NCI-H1694 treated with DMSO at 0.1 percent for 48 hours (cell line): Measurements from ENCODE around the gene IL27RA.
A peak's percentile ranks its signal among the peaks of the same experiment; 100 is the strongest.
"Not testable (repeated sequence)": the region's sequence is repeated elsewhere in the genome, so short reads cannot be mapped to it uniquely, and the experiment has no call there.

ENCODE experiments used
- DNase-seq: peaks from one replicate; lab custom pipeline; 2025; lab: John Stamatoyannopoulos, UW

The IL27RA gene

DNA sequence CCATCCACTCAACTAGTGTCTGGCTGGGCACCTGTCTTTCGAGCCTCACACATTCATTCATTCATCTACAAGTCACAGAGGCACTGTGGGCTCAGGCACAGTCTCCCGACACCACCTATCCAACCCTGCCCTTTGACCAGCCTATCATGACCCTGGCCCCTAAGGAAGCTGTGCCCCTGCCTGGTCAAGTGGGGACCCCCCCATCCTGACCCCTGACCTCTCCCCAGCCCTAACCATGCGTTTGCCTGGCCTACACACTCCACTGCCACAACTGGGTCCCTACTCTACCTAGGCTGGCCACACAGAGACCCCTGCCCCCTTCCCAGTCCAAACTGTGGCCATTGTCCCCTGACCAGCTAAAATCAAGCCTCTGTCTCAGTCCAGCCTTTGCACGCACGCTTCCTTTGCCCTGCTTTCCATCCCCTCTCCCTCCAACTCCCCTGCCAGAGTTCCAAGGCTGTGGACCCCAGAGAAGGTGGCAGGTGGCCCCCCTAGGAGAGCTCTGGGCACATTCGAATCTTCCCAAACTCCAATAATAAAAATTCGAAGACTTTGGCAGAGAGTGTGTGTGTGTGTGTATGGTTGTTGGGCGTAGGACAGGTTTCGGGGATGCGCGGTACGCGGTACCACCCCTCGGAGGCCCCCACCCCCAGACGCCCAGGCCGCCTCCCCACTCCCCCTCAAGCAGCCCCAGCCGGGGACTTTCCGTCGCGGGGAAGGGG lies 404 bp upstream of the IL27RA start:
- DNase-seq = no peak

DNA sequence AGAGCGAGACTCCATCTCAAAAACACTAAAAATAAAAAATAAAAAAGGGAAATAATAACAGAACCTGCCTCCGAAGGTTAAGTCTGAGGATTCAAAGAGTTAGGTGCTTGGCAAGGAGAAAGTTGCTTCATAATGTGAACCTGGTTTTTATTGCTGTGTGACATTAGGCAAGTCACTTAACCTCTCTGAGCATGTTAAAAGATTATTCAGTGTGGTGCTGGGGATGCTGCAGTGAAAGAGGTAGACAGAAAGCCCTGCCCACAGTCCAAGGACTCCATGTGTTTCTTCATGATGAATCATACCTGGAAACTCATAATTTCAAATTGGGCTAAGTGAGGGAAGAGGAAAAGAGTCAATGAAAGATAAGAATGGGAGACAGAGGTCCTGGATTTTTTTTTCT lies 2.4 kb downstream of the IL27RA start:
- no peak for DNase-seq

DNA sequence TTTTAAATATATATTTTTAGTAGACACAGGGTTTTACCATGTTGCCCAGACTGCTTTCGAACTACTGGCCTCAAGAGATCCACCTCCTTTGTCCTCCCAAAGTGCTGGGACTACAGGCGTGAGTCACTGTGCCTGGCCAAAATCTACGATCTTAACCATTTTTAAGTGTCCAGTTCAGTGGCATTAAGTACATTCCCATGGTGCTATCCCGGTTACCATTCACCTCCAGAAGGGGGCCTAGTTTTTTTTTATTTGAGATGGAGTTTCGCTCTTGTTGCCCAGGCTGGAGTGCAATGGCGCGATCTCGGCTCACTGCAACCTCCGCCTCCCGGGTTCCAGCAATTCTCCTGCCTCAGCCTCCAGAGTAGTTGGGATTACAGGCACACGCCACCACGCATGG lies 3.6 kb downstream of the IL27RA start:
- not testable (repeated sequence) for DNase-seq

DNA sequence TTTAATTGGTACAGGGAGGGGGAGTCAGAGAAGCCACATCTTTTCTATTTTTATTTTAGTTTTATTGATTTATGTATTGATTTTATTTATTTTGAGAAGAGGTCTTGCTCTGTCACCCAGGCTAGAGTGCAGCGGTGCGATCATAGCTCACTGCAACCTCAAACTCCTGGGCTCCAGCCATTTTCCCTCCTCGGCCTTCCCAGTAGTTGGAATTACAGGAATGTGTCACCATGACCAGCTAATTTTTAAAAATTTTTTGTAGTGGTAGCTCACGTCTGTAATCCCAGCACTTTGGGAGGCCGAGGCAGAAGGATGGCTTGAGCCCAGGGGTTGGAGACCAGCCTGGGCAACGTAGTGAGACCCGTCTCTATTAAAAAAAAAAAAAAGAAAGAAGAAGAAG lies 4.1 kb downstream of the IL27RA start:
- DNase-seq = no peak

DNA sequence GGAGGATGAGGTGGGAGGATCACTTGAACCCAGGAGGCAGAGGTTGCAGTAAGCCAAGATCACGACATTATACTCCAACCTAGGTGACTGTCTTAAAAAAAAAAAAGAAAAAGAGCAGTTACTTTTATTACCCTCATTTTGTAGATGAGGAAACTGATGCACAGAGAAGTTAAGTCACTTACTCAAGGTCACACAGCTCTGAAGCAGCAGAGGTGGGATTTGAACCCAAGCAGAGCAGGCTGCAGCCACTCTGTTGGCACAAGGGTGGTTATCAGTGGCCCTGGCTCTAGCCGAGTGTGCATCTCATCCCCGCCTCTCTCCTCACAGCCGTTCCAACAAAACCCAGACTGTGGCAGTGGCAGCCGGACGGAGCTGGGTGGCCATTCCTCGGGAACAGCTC lies 7.6 kb downstream of the IL27RA start:
- DNase-seq = no peak

DNA sequence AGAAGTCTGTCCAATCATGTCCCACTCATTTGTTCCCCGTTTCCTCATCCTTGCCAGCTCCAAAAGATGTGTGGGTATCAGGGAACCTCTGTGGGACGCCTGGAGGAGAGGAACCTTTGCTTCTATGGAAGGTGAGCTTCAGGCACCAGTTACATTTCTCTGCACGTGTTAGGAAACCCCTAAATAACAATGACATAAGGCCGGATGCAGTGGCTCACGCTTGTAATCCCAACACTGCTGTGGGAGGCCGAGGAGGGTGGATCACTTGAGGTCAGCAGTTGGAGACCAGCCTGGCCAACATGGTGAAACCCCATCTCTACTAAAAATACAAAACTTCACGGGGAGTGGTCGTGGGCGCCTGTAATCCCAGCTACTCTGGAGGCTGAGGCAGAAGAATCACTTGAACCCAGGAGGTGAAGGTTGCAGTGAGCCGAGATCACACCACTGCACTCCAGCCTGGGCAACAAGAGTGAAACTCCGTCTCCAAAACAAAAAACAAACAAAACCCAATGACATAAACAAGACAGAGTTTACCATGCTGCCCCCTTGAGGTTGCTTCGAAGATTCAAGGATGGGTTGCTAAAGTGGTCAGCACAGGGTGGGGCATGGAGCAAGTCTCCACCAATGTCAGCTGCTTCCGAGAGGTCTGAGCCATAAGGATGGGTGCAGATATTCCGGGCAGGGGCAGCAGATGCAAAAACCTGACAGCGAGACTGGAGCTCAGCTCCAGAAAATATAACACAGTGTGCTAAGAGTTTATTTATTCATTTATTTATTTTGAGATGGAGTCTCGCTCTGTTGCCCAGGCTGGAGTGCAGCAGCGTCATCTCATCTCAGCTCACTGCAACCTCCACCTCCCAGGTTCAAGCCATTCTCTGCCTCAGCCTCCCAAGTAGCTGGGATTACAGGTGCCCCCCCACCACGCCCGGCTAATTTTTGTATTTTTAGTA lies 11.4 kb downstream of the IL27RA start:
- peak; percentile 41 for DNase-seq

DNA sequence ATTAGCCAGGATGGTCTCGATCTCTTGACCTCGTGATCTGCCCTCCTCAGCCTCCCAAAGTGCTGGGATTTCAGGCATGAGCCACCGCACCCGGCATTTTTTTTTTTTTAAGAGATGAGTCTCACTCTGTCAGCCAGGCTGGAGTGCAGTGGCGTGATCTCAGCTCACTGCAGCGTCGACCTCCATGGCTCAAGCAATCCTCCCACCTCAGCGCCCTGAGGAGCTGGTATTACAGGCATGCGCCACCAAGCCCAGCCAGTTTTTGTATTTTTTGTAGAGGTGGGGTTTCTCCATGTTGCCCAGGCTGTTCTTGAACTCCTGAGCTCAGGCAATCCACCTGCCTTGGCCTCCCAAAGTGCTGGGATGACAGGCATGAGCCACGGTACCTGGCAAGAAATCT lies 16.3 kb downstream of the IL27RA start:
- not testable (repeated sequence) for DNase-seq

DNA sequence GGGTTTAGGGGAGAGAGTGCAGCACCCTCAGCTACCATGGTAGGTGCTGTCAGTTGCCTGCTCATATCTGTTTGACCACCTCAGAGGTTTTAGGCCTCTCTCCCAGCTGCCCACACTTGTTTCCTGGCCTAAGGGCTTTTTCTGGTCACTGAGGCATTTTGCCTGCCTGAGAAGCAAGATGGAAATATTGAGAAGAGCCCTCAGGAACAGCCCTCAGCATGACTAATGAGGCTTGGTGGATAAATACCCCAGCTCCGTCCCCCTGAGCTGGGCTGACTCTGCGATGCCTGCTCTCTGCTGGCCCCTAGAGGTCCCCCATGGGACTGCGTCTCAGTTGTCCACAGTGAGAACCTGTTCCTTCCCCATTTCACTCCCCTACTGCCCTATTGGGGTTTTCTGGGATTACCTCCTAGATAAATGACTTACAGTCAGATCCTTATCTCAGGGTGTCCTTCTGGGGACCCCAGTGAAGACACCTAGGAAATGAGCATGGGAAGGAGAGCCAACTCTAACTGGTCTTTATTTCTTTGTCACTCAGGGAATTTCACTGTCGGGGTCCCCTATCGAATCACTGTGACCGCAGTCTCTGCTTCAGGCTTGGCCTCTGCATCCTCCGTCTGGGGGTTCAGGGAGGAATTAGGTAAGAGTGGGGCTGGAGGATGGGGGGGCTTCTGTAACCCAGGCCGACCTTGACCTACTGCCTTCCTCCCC lies 17.0 kb downstream of the IL27RA start:
- DNase-seq = no peak

DNA sequence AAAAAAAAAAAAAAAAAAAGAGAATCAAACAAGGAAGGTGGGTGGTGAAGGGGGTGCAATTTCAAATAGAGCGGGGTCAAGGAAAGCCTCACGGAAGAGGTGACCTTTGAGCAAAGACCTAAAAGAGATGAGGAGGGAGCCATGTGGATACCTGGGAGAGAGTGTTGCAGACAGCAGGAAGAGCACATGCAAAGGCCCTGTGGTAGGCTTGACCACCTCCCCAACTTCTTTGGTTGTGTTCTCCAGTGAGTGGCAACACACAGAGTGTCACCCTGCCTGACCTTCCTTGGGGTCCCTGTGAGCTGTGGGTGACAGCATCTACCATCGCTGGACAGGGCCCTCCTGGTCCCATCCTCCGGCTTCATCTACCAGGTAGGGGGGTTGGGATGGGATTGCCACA lies 18.9 kb downstream of the IL27RA start:
- DNase-seq = no peak

DNA sequence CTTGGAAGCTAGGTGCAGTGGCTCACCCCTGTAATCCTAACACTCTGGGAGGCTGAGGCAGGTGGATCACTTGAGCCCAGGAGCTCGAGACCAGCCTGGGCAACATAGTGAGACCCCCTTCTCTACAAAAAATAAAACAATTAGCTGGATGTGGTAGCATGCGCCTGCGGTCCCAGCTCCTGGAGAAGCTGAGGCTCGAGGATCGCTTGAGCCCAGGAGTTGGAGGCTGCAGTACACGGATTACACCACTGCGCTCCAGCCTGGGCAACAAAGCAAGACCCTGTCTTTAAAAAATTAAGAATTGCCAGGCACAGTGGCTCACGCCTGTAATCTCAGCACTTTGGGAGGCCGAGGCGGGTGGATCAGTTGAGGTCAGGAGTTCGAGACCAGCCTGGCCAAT lies 19.4 kb downstream of the IL27RA start:
- not testable (repeated sequence) for DNase-seq

DNA sequence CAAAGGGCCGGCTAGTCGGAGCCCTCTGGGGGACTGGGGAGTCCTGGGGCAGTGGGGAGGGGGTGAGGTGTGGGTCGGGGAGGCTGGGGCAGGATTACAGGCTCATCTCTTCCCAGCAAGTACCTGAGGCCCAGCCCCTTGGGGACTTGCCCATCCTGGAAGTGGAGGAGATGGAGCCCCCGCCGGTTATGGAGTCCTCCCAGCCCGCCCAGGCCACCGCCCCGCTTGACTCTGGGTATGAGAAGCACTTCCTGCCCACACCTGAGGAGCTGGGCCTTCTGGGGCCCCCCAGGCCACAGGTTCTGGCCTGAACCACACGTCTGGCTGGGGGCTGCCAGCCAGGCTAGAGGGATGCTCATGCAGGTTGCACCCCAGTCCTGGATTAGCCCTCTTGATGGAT lies 20.4 kb downstream of the IL27RA start:
- no peak for DNase-seq

DNA sequence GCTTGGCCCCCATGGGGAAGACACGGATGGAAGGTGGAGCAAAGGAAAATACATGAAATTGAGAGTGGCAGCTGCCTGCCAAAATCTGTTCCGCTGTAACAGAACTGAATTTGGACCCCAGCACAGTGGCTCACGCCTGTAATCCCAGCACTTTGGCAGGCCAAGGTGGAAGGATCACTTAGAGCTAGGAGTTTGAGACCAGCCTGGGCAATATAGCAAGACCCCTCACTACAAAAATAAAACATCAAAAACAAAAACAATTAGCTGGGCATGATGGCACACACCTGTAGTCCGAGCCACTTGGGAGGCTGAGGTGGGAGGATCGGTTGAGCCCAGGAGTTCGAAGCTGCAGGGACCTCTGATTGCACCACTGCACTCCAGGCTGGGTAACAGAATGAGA lies 20.9 kb downstream of the IL27RA start:
- DNase-seq = no peak

DNA sequence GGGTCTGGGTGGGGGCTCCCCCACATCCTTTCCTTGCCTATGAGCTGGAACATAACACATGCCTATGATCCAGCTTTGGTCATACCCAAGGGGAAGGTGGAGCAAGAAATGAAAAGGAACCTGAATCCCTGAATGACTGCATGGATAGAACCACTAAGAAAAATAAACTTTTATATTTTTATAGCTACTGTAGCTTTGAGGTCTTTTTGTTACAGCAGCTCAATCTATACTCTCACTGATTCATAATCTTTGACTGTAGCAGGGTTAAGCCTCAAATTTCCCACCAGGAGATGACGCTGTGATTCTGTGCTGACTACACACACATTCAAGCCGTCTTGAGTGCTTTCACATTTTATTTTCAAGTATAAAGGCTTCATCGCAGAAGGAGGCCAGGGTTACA lies 21.5 kb downstream of the IL27RA start:
- DNase-seq = no peak

DNA sequence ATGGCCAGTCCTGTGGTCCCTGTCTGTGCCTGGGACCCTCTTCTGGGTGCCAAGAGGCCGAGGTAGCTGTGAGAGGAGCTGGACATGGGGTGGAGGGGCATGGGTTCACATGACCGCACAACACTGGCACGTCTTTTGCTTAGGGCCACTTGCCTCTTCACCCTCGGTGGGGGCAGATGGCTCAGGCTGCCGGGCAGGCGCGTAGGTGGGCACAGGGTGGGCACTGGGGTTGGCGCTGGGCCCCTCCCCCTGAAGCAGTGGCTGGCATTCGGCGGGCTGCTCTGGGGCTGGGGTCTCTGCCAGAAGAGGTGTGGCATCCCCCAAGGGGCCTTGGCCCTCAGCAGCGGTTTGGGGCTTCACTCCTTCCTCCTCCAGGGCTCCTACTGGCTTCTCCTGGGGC lies 21.9 kb downstream of the IL27RA start:
- no peak for DNase-seq

DNA sequence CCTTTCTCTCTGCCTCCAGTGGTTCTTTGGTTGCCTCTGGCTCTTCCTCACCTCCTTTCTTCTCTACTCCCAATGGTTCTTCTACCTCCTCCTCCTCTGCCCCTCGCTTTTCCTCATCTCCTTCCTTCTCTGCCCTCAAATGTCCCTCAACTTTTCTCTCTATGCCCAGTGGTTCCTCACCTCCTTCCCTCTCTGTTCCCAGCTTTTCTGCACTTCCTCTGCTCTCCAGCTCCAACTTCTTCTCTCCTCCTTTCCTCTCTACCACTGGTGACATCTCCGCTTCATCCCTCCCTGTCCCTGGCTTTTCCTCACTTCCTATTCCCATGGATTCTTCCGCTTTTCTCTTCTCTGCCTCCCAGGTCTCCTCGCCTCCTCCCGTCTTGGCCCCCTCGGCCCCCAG lies 22.5 kb downstream of the IL27RA start:
- no peak for DNase-seq

DNA sequence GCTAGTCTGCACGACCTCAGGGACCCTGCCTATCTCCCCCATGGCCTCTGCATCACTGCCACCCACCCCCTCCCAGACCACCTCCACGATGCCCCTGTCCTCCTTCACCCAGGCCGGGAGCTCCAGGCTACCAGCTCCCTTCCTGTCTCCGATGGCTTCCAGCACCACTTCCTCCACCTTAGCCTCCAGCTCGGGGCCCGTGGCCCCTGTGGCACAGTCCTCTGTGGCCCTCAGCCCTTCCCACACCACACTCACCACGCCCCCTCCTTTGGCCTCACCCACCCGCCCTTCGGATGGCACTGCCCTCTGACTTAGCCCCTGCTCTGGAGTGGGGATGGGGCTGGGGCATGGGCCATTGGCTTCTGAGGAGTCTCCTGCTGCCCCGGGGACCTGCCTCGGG lies 23.2 kb downstream of the IL27RA start:
- DNase-seq = no peak

DNA sequence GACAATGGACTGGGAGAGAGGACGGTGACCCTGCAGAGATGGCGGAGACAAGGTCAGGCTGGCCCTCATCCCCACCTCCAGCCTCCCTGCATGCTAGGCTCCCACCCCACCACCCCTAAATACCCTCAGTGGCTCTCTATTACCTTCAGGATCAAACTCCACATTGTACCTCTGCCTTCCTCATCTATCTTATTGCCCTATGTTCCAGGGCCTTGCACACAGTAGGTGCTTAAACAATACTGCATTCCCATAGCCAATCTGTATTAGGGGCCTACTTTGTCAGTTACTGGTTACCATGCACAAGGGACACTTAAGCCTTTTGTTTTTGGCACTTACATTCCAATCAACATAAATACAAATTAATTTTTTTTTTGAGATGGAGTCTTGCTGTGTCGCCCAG lies 23.8 kb downstream of the IL27RA start:
- DNase-seq = no peak

DNA sequence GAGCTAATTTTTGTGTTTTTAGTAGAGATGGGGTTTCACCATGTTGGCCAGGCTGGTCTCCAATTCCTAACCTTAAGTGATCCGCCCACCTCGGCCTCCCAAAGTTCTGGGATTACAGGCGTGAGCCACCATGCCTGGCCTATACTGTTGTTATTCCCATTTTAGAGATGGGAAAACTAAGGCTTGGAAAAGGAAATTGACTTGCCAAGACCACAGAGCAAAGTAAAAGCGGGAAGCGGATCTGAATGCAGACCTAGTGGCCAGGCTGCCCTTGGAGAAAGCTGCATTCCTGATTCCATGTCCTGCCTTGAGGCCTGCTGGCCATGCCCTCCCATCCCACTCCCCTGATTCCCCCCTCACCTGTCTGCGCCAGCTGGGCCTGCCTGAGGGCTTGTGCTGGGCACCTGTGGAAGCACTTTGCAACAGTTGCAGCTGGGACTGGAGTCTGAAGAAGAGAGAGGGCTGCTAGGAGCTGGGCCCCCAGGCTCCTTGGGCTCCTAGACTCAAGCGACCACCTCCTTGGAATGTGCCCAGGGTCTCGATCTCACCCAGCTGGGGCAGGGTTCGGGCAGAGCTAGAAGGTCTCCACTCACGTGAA lies 24.6 kb downstream of the IL27RA start:
- DNase-seq = no peak

DNA sequence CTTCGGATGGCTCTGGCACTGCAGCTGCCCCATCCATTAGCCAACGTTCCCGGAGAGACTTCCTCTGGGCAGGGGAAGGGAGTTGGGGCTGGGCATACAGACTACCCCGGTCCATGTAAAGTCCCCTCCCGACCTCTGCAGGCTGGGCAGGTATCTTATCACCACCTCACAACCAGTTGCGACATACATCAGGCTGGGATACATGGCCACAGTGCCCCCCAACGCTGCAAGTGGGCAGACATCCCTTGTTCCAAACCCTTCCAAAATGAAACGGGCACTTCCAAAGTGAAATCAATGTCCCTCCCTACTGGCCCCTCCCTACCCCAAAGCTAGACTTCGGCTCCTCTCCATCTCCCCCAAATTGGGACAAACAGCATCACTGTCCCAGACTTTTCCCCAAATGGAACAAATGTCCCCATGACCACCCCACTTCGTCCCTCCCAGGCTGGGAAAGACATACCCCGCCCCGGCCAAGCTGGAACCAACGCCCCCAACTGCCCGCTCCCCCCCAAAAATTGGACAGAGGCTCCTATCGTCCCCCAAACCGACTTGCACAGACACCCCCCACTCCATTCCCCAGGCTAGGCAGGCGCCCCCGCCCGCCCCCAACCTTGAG lies 25.3 kb downstream of the IL27RA start:
- no peak for DNase-seq

DNA sequence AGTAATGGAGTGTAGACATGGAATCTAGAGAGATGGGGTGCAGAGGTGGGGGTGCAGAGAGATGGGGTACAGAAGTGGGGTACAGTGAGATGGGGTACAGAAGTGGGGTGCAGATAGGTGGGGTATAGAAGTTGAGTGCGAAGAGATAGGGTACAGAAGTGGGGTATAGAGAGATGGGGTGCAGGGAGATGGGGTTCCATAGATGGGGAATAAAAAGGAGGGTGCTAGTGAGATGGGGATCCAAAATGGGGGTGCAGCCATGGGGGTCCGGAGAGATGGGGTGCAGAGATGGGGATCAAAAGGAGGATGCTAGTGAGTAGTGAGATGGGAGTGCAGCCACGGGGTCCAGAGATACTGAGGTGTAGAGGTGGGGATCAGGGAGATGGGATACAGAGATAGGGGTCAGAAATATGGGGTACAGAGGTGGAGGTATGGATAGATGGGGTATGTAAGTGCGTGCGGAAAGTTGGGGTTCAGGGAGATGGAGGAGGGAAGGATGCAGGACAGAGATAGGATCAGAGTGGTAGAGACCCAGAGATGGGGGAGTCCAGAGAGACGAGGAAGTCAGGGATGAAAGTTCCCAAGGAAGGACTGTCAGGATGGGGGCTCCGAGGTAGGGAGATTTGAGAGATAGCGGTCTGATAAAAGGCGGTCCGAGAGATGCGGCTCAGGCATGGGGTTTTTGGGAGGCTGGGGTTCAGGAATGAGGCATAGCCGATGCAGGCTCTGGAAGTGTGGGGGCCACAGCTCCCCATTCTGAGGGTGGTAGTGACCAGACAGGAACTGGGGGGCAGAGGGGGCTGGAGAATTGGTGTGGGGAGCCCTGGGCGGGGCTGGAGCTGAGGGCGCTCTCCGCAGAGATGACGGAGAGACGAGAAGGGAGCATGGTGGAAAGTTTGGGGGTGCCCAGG lies 26.9 kb downstream of the IL27RA start:
- no peak for DNase-seq

DNA sequence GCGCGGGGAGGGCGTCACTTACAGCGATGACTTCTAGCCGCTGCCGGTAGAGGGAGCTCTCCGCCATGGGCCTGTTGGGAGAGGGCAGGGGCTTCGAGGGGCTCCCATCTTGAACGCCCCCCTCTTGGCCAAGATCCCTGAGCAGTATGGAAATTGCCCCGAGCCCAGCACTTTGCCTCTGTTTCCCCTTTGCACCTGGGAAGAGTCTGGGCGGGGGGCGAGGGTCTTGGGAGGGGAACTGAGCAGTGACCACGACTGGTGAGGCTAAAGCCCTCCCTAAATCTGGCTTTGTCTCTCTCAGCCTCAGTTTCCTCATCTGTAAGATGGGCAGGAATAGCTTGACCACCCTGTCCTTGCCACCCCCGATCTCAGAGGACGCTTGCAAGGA lies 27.5 kb downstream of the IL27RA start:
- no peak for DNase-seq
